H7 (cell line): ENCODE data around the gene DACT1. TPM values are rescaled to one million over a fixed set of nuclear protein-coding genes. Genes with fewer than 3 reads are reported as not detected.

Experiments used
- DNase-seq: peaks from one replicate; pipeline ENCODE4 v3.0.0; 2012
- H3K27me3 ChIP-seq: 2 replicates; pipeline ENCODE4 v1.6.0; 2011; ENCODE audit warnings: mild to moderate bottlenecking, low read length; ENCODE audit not compliant: control insufficient read depth, insufficient read depth
- H3K36me3 ChIP-seq: replicated peaks from 2 replicates; pipeline ENCODE4 v1.5.1; 2011; ENCODE audit warnings: low read length; ENCODE audit not compliant: control insufficient read depth, insufficient read depth
- H3K4me3 ChIP-seq: 2 replicates; pipeline ENCODE4 v1.5.1; 2011; ENCODE audit warnings: low read depth, mild to moderate bottlenecking, control low read depth, low read length, moderate library complexity; ENCODE audit not compliant: insufficient read depth
- total RNA-seq: library from RNA; depleted of rRNA; stranded (reverse); fragments of >200 nt; shearing (Covaris generic); gene quantifications from 2 replicates; pipeline ENCODE4 v1.2.3, GENCODE V29; 2014

Gene DACT1
- total RNA-seq, 1 experiment from 2014 or later = 9.5 TPM

DNA sequence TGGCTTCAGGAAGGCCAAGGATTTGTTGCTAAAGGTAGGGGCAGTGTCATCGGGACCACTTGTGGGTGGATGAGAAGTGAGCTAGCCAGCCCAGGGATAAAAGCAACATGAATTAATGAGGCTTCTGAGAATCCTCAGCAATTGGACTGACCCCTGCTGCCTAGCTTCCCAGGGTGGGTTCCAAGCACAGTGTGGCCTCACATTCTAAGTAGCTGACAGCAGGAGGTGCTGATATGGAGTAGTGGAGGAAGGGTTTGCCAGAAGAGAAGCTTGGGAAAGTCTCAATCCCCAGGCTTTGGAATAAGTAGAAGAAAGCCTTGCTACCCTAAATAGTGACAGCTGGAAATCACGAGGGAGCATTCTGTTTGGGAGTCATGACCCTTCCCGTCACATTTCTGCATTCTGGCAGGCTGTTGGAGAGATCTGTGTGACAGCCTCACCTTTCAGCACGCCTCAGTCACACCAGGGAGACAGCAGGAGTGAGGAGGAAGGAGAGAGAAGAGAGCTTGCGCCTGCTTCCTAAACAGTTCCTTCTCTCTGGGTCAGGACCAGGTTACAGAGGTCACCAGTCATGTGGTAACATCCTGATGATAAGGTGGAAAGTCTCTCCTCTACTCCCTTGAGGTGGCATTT lies 31.2 kb downstream of the DACT1 start:
- H3K4me3 ChIP-seq = no peak overlapping the region
- H3K27me3 ChIP-seq = no peaks in the 10 kb centered on the region
- DNase-seq = no peak
- H3K36me3 ChIP-seq = no peaks in the 10 kb centered on the region

DNA sequence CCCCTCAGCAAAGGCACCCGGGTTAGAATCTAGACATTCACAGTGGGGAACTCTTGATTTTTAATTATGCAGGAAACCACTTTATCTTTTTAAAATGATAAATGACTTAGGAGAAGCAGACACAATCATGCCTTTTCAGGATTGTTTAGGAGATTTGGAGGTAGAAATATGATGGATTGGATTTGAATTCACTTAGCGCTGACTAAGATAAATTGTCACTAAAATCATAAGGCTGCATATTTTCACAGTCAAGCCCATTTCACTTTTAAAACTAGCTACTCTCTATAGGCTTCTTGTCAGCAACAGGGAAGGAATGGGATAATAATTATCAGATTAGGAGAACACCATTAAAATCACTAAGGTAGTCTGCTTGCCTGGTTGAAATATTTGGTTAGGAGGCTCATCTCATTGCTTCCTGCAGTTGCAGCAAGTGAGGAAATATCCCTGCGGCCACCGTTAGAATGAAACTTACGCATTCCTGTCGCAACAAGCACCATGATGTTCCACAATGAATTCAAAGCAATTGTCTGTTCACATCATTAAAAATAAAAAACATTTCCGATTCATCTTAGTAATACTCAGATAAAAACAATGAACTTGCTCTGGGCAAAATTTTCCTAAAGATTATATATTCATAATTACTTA lies 31.9 kb downstream of the DACT1 start:
- no peak for DNase-seq
- H3K27me3 ChIP-seq = no peaks in the 10 kb centered on the region
- no peaks in the 10 kb centered on the region for H3K36me3 ChIP-seq
- no peak overlapping the region for H3K4me3 ChIP-seq

DNA sequence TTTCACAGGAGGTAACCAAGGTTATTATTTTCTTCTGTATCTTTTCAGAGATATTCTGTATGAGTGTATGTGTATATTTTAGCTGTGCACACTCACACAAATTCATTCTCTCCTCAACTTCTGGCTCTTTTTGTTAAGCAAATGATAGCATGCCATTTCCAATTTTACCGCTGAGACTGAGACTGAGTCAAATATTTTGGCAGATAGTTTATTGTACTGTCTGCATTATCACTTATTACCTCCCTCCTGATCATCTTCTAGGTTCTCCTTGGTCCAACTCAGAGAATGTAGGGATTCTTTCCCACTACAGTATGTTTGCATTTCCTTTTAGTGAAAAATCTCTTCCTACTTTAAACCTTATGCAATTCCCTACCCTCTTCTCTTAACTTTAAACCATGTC lies 33.3 kb downstream of the DACT1 start:
- Histone ChIP-seq H3K36me3 (no peaks in the 10 kb centered on the region), H3K27me3 (no peaks in the 10 kb centered on the region), H3K4me3 (no peak overlapping the region)

DNA sequence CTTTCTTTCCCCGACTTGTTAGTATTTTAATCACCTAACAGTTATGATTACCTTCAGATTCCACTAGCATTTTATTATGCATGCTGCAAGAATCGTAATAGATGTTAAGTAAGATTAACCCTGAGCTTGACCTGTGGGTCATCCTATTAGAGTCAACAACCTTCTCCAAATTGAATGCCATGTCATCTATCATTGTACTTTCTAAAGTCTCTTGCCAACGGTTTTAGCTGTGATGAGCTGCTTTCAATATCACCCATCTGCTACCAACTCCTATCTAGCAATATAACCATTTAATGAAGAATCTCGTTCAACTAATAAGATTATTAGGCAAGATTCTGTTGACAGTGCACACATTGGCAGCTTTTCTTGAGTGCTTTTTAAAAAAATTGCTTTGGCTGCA lies 33.7 kb downstream of the DACT1 start:
- no peaks in the 10 kb centered on the region for H3K27me3 ChIP-seq

More for the DNA sequence above, 33.3 kb downstream of the DACT1 start:
- no peak for DNase-seq

DNA sequence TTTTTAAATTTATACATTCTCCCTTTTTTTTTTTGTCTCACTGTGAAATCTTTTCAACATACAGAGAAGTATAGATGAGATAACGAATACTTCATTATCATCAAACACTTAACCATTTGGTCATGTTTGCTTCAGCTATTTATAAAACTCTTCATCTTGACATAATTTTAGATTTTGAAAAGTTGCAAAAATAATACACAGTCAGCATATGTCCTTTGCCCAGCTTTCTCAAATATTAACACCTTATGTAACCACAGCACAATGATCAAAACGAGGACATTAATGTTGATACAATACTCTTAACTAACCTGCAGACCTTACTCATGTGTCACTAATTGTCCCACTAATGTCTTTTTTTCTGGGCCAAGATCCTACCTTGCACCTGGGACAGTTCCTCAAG lies 36.0 kb downstream of the DACT1 start:
- no peaks in the 10 kb centered on the region for H3K36me3 ChIP-seq
- no peak for DNase-seq
- H3K27me3 ChIP-seq = no peaks in the 10 kb centered on the region
- no peak overlapping the region for H3K4me3 ChIP-seq

More for the DNA sequence above, 33.7 kb downstream of the DACT1 start:
- Histone ChIP-seq H3K4me3 (no peak overlapping the region), H3K36me3 (no peaks in the 10 kb centered on the region)
- no peak for DNase-seq

DNA sequence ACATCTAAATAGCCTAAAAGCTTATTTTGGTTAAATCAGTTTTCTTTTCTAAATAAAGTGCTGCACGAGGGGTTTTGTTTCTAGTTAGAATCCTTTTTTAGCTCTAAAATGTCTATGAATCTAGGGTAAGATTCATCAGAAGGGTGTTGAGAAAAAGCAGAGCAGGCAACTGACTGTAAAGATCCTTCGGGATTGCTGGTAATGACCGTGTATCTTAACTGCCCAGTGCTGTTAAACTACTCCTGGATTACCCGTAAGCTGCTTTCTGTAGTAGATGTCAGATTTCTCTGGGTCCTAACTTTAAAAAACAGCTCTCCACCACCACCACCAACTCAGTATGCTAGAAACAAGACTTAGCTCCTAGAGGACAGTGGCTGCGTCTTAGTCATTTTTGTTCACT lies 39.2 kb downstream of the DACT1 start:
- no peaks in the 10 kb centered on the region for H3K27me3 ChIP-seq
- DNase-seq = no peak
- H3K4me3 ChIP-seq = no peak overlapping the region
- no peaks in the 10 kb centered on the region for H3K36me3 ChIP-seq

DNA sequence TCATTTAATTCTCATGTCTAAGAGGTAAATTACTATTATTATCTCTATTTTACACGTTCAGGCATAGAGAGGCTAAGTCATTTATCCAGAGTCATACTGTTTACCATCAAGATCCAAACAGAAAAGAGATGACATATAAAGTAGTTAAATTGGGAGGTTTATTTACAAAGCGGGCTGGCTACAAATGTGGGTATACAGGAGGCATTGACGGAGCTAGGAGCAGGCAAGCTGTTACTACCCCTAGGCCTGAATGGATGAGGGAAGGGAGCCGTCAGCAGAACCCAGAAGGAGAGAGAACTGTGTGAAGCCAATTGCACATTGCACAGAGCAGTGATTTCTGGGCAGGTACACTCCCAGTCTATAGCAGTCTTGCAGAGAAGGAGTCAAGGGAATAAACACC lies 39.8 kb downstream of the DACT1 start:
- Histone ChIP-seq H3K36me3 (no peaks in the 10 kb centered on the region), H3K4me3 (no peak overlapping the region), H3K27me3 (no peaks in the 10 kb centered on the region)
- no peak for DNase-seq

DNA sequence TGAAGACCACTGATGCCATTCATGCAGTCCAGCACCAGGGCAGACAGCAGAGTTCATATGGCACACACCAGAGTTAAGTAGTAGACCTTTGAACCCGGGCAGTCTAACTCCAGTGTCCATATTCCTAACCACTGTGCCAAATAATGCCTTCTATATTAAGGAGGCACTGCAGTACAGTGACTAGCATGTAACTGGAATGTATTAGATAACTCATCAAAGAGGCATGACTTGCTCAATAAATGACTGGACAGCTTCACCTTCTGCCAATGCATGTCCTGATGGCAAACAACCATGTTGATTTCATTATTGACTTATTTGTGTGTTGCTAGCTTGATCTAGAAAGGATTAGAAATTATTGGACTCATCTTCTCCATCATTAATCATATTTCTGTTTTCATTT lies 40.2 kb downstream of the DACT1 start:
- DNase-seq = no peak
- H3K27me3 ChIP-seq = no peaks in the 10 kb centered on the region
- H3K36me3 ChIP-seq = no peaks in the 10 kb centered on the region
- no peak overlapping the region for H3K4me3 ChIP-seq

DNA sequence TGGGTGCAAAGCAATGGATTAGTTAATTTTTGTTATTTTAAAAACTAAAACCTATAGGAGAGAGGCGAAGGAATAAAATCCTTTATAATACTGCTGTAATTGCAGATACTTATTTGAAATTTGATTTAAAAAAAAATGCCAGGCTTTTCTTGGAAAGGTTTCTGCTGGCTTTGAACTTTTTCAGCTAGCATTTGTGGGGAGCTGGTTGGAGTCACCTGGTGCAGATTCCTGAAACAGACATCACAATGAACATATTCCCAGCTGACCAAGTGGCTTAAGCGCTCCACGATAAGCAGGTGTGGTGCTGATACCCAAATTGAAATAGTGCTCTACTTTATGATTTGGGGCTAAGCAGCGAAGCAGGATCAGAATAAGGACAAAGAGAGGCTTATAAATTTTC lies 42.9 kb downstream of the DACT1 start:
- no peaks in the 10 kb centered on the region for H3K27me3 ChIP-seq
- DNase-seq = no peak
- no peak overlapping the region for H3K4me3 ChIP-seq
- H3K36me3 ChIP-seq = no peaks in the 10 kb centered on the region

DNA sequence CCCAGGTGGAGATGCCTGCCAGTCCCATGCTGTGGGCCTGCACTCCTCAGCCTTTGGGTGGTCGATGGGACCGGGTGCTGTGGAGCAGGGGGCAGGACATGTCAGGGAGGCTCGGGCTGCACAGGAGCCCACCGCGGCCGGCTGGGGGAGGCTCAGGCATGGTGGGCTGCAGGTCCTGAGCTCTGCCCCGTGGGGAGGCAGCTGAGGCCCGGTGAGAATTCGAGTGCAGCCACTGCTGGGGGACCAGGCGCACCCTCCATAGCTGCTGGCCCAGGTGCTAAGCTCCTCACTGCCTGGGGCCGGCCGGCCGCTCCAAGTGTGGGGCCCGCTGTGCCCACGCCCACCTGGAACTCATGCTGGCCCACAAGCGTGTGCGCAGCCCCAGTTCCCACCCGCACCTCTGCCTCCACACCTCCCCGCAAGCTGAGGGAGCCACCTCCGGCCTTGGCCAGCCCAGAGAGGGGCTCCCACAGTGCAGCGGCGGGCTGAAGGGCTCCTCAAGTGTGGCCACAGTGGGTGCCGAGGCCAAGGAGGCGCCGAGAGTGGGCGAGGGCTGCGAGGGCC lies 49.6 kb downstream of the DACT1 start:
- no peaks in the 10 kb centered on the region for H3K36me3 ChIP-seq
- H3K4me3 ChIP-seq = no peak overlapping the region
- H3K27me3 ChIP-seq = no peaks in the 10 kb centered on the region
- DNase-seq = no peak

DNA sequence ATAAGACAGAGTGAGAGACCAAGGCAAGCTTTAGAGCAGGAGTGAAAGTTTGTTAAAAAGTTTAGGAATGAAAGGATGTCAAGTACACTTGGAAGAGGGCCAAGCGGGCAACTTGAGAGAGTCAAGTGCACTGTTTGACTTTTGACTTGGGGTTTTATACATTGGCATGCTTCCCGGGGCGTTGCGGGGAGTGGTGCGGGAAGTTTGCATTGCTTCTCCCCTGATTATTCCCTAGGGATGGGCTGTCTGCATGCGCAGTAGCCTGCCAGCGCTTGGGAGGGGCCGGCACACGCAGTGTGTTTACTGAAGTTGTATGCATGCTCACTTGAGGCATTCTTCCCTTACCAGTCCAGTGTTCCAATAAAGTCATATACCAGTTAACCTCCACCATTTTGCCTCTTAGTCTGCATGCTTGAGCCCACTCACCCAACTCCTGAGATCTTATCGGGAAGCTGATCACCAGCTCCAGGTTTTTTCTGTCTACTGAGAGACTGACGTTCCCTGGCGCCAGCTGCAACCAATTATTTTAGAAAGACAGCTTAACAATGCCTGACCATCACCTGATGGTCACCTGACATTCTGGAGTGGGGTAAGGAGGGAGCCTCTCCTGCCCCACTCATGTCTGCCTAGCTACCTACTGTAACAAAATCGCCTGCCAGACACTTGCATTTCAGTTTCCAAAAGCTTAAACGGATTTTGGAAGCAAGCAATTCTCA lies 53.2 kb downstream of the DACT1 start:
- H3K4me3 ChIP-seq = no peak overlapping the region
- H3K27me3 ChIP-seq = no peaks in the 10 kb centered on the region
- no peaks in the 10 kb centered on the region for H3K36me3 ChIP-seq
- no peak for DNase-seq

DNA sequence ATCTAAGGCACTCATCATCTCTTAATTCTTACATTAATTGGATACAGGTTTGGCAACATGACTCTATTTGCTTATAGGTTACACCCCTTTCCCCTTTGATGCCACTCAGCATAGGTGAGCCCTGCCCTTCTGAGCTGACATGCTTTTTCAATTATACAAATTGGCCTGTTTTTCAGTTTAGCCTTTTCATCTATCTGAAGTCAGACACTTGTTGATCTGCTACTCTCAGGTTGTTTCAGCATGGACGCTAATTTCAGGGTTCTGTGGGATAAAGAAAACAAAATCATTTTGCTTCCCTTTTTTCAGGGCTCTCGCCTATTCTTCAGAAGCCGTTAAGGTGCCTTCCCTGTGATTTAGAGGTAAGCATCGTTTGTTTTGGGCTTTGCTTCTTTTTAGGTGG lies 55.3 kb downstream of the DACT1 start:
- DNase-seq = no peak
- Histone ChIP-seq H3K27me3 (no peaks in the 10 kb centered on the region), H3K36me3 (no peaks in the 10 kb centered on the region), H3K4me3 (no peak overlapping the region)

DNA sequence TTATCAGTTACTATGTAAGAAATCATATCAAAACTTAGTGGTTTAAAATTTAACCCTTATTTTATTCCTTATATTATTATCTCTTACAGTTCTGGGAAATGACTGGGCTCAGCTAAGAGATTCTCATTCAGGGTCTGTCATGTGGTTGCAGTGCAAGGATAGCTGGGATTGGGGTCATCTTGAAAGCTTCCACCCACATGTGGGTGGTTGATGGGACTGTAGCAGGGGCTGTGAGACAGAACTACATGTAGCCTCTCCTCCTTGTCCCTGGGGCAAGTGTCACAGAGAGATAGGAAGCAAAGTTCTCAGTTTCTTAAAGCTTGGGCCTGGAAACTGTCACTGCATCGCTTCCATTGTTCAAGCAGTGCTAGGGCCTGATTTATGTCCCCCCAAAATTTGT lies 57.8 kb downstream of the DACT1 start:
- Histone ChIP-seq H3K27me3 (no peaks in the 10 kb centered on the region), H3K36me3 (no peaks in the 10 kb centered on the region)
- DNase-seq = no peak

DNA sequence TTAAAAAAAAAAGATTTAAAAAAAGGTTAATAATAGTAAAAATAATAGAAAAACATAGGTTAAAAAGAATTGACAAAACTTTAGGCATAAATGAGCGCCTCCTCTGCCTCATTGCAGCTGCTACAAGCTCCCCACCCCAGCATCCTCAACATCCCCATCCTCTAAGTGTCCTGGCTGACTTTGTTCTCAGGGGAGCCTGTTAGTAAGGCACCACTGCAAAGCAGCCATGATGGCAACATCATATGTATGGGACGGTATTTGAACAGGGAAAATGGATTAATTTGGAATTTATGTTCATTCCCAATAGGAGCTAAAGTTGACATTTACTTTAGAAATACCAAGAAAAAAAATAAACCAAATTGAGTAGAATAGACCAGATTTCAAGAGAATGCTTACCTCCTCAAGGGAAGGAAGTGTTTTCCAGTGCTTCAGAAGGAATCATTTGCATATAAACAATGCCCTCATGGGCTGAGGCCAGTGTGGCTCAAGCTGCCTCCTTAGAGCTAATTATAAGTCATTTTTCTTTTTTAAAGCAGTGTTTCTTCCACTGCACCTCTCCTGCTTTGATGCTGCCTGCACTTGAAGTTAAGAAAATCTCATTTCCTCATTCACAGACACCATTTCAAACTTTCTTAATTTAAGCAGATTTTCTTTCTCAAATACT lies 59.6 kb downstream of the DACT1 start:
- peak; percentile 22 for DNase-seq
- Histone ChIP-seq H3K36me3 (no peaks in the 10 kb centered on the region), H3K4me3 (no peak overlapping the region), H3K27me3 (no peaks in the 10 kb centered on the region)

More for the DNA sequence above, 57.8 kb downstream of the DACT1 start:
- no peak overlapping the region for H3K4me3 ChIP-seq
